Right lobe of liver (tissue), 4 donors: ENCODE data around the gene CERS5.

Source experiments
- POLR2A ChIP-seq: fragments of 450-650 bp; IDR thresholded peaks from one replicate; pipeline ENCODE4 v1.6.1; 2017; ENCODE audit warnings: antibody characterized with exemption, mild to moderate bottlenecking
- TF ChIP-seq, protein P1 (sequence below), 4 donors: fragments of 200-600 bp in 3 of 4; fragments of 450-650 bp in 1 of 4; IDR thresholded peaks; one replicate each; pipeline versions ENCODE4 v1.5.1 to v1.8.0; 2016 to 2022; ENCODE audit warnings: antibody characterized with exemption in 4 of 4, mild to moderate bottlenecking in 2 of 4
- donor health status: DM: no; HTN: no; CAD: no.
- donor health status: DM: no; HTN: no; CAD: no.
- donor health status: DM: no; HTN: yes; CAD: no.

DNA sequence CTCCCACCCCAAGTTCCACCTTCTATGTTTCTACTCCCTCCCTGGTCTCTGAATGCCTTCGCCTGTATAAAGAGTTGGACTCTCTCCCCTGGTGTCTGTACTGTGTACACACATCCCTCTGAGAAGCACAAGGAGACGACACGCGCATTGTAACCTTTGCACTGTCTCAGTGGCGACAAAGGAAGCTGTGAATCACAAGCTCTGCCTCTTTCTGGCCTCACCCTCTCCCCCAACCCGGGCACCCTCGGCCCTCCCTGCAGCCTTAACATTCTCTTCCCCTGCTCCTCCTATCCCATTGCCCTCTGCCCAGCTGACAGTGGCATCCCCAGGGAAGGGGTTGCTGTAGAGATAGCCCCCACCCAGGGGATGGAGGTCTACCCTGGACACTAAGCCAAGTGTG is 84.5 kb downstream of the CERS5 start:
- TF ChIP-seq, protein P1, sequence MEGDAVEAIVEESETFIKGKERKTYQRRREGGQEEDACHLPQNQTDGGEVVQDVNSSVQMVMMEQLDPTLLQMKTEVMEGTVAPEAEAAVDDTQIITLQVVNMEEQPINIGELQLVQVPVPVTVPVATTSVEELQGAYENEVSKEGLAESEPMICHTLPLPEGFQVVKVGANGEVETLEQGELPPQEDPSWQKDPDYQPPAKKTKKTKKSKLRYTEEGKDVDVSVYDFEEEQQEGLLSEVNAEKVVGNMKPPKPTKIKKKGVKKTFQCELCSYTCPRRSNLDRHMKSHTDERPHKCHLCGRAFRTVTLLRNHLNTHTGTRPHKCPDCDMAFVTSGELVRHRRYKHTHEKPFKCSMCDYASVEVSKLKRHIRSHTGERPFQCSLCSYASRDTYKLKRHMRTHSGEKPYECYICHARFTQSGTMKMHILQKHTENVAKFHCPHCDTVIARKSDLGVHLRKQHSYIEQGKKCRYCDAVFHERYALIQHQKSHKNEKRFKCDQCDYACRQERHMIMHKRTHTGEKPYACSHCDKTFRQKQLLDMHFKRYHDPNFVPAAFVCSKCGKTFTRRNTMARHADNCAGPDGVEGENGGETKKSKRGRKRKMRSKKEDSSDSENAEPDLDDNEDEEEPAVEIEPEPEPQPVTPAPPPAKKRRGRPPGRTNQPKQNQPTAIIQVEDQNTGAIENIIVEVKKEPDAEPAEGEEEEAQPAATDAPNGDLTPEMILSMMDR (IDR thresholded peaks at IDR 0.05): no peak
- no peak for TF ChIP-seq POLR2A
